ENCODE results near the gene PSMG4. TPM values are rescaled to one million over a fixed set of nuclear protein-coding genes. Genes with fewer than 3 reads are reported as not detected.

PSMG4 gene
- total and polyA plus RNA-seq, 4 donors, result 14.0 to 69.7 (median 20.4) TPM

DNA sequence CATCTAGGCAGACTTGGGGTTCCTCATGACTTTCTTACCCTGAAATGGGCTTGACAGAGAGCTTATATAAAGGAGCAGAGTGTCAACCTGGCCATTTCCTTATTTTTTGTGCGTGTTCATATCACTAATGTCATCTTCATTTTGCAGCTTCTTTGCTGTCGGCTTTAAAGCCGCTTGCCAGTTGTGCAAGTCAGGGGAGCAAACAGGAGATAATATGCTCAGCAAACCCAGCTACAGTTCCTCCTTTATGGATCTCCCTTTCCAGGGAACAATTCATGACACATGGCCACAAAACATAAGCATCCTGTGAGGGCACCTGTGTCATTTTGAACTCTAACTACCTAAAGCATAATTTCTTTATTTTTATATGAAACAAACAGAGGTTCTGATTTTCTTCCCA lies 24.8 kb upstream of the PSMG4 start:
- Histone ChIP-seq H3K9me3 (ENCODE audit: control insufficient read depth in 4 of 4, insufficient read depth in 3 of 4, low read length in 3 of 4) (peaks cover 0 to 2% (median 0%) of the 10 kb centered on the region in 4 donors), H3K4me3 (no peak overlapping the region), H3K27ac (ENCODE audit: low read depth in 1 of 2, low read length in 1 of 2) (no peak overlapping the region), H3K4me1 (ENCODE audit: control insufficient read depth in 5 of 5, insufficient read depth in 5 of 5, low read length in 5 of 5) (peaks cover 0 to 30% (median 9%) of the 10 kb centered on the region in 5 donors), H3K27me3 (ENCODE audit: control insufficient read depth in 3 of 3, insufficient read depth in 3 of 3, low read length in 2 of 3) (peaks cover 2 to 40% (median 20%) of the 10 kb centered on the region in 3 donors), H3K9ac (ENCODE audit: insufficient read depth in 1 of 2, low read length in 2 of 2) (no peak overlapping the region), H3K36me3 (ENCODE audit: control insufficient read depth in 4 of 4, insufficient read depth in 4 of 4, low read length in 4 of 4) (no peaks in the 10 kb centered on the region)
- ATAC-seq (ENCODE audit: insufficient read depth, low FRiP score) (no peak), DNase-seq (no peak)
- TF ChIP-seq CTCF (IDR thresholded peaks at IDR 0.05; ENCODE audit: control extremely low read depth, extremely low read depth), result no peak
- 63 to 76% methylated on average over 3 of the region's 3 CpGs for WGBS, 2 donors

DNA sequence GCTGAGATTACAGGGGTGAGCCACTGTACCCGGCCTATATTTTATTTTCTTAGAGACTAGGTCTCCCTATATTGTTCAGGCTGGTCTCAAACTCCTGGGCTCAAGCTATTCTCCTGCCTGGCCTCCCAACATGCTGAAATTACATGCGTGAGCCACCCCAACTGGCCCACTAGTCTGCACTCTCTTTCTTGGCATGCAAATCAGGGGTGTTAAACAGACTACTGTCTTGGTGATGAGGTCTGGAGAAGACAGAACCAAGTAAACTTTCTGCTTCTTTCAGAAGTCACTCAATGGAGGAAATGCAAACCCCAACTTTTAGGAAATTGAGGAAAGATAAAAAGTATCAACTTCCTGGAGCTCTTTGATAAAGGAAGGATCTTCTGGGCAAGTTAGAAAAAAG lies 23.3 kb upstream of the PSMG4 start:
- no peak for ATAC-seq (ENCODE audit: insufficient read depth, low FRiP score)
- Histone ChIP-seq H3K27me3 (ENCODE audit: control insufficient read depth in 3 of 3, insufficient read depth in 3 of 3, low read length in 2 of 3) (peaks cover 2 to 24% (median 5%) of the 10 kb centered on the region in 3 donors), H3K4me1 (ENCODE audit: control insufficient read depth in 5 of 5, insufficient read depth in 5 of 5, low read length in 5 of 5) (peaks cover 0 to 16% (median 0%) of the 10 kb centered on the region in 5 donors), H3K9ac (ENCODE audit: insufficient read depth in 1 of 2, low read length in 2 of 2) (no peak overlapping the region), H3K27ac (ENCODE audit: low read depth in 1 of 2, low read length in 1 of 2) (no peak overlapping the region), H3K36me3 (ENCODE audit: control insufficient read depth in 4 of 4, insufficient read depth in 4 of 4, low read length in 4 of 4) (no peaks in the 10 kb centered on the region), H3K4me3 (no peak overlapping the region), H3K9me3 (ENCODE audit: control insufficient read depth in 4 of 4, insufficient read depth in 3 of 4, low read length in 3 of 4) (peaks cover 0 to 2% (median 0%) of the 10 kb centered on the region in 4 donors)
- 93 to 95% methylated on average over 2 of the region's 2 CpGs for WGBS, 2 donors
- no peak for DNase-seq
- no peak for TF ChIP-seq CTCF (IDR thresholded peaks at IDR 0.05; ENCODE audit: control extremely low read depth, extremely low read depth)

DNA sequence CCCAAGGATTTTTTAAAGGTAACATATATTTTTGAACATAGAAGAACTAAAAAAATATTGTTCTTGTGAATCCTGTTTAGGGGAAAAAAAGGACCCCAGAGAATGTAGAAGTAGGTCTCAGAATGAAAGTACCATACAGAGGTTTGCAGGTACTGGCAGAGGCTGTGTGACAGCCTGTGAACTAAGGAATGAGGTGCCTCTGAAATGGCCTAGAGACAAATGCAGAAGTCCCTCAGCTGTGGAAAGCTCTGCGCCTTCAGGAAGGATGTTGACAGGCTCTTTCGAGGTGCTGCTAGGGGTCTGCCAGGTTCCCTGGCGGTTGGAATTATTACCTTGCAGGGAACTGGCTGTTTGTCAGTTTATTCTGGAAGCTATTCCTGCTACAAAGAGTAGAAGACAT lies 22.7 kb upstream of the PSMG4 start:
- Histone ChIP-seq H3K9ac (ENCODE audit: insufficient read depth in 1 of 2, low read length in 2 of 2) (no peak overlapping the region), H3K9me3 (ENCODE audit: control insufficient read depth in 4 of 4, insufficient read depth in 3 of 4, low read length in 3 of 4) (peaks cover 0 to 2% (median 0%) of the 10 kb centered on the region in 4 donors), H3K4me3 (no peak overlapping the region), H3K4me1 (ENCODE audit: control insufficient read depth in 5 of 5, insufficient read depth in 5 of 5, low read length in 5 of 5) (peaks cover 0 to 10% (median 0%) of the 10 kb centered on the region in 5 donors), H3K27me3 (ENCODE audit: control insufficient read depth in 3 of 3, insufficient read depth in 3 of 3, low read length in 2 of 3) (peaks cover 2 to 24% (median 5%) of the 10 kb centered on the region in 3 donors), H3K27ac (ENCODE audit: low read depth in 1 of 2, low read length in 1 of 2) (no peak overlapping the region), H3K36me3 (ENCODE audit: control insufficient read depth in 4 of 4, insufficient read depth in 4 of 4, low read length in 4 of 4) (no peaks in the 10 kb centered on the region)
- WGBS, 2 donors, result 41 to 59% methylated on average over 3 of the region's 3 CpGs
- TF ChIP-seq CTCF (IDR thresholded peaks at IDR 0.05; ENCODE audit: control extremely low read depth, extremely low read depth), result no peak
- no peak for ATAC-seq (ENCODE audit: insufficient read depth, low FRiP score)
- DNase-seq, result no peak

Measured in lung (tissue), 12 donors.